PC-9 (cell line): ENCODE data around the gene CRHR2. TPM values are rescaled to one million over a fixed set of nuclear protein-coding genes. Genes with fewer than 3 reads are reported as not detected.

Experiments
- BruUV-seq: library from RNA; stranded (reverse); fragments of 400-500 nt; replicated peaks from 2 replicates; lab custom pipeline; 2021; lab: Mats Ljungman, UMichigan
- CTCF ChIA-PET: fragments of 300-600 bp; sonication (Branson Sonifier 250); formaldehyde crosslinking; loops from one replicate; lab custom pipeline; 2022; ENCODE audit warnings: antibody characterized with exemption; lab: Charles Lee
- POLR2A ChIA-PET: fragments of 300-600 bp; sonication (Branson Sonifier 250); formaldehyde crosslinking; loops from one replicate; lab custom pipeline; 2022; ENCODE audit warnings: antibody characterized with exemption; ENCODE audit not compliant: unreplicated experiment; lab: Charles Lee
- DNase-seq, 2 experiments: peaks; one replicate each; pipeline versions ENCODE4 v3.0.0 to v3.0.0-alpha.2; 2015 to 2022; ENCODE audit warnings: mixed read lengths in 1 of 2
- H2AFZ ChIP-seq: fragments of 200-600 bp; sonication (generic); 2 replicates; pipeline ENCODE4 v1.8.1; 2017; ENCODE audit warnings: antibody characterized with exemption
- H3F3A ChIP-seq: fragments of 200-600 bp; sonication (generic); 2 replicates; pipeline ENCODE4 v1.8.1; 2017; ENCODE audit warnings: antibody characterized with exemption, mild to moderate bottlenecking, low read depth; ENCODE audit not compliant: insufficient read depth
- H3K27ac ChIP-seq: fragments of 200-600 bp; sonication (generic); 2 replicates; pipeline ENCODE4 v1.6.1; 2016; ENCODE audit warnings: mixed run types
- H3K27me3 ChIP-seq: fragments of 200-600 bp; sonication (generic); 2 replicates; pipeline ENCODE4 v1.6.1; 2016; ENCODE audit warnings: low read depth, mixed run types; ENCODE audit not compliant: insufficient read depth
- H3K36me3 ChIP-seq: fragments of 200-600 bp; sonication (generic); 2 replicates; pipeline ENCODE4 v1.6.1; 2016; ENCODE audit warnings: low read depth, mixed run types
- H3K4me1 ChIP-seq: fragments of 200-600 bp; sonication (generic); replicated peaks from 2 replicates; pipeline ENCODE4 v1.6.1; 2016; ENCODE audit warnings: mixed run types; ENCODE audit not compliant: insufficient read depth
- H3K4me2 ChIP-seq: fragments of 200-600 bp; sonication (generic); 2 replicates; pipeline ENCODE4 v1.6.1; 2017; ENCODE audit warnings: mixed run types
- H3K4me3 ChIP-seq: fragments of 200-600 bp; sonication (generic); 2 replicates; pipeline ENCODE4 v1.6.1; 2016; ENCODE audit warnings: mixed run types
- H3K79me2 ChIP-seq: fragments of 200-600 bp; sonication (generic); 2 replicates; pipeline ENCODE4 v1.6.1; 2017; ENCODE audit warnings: low read depth, mixed run types
- H3K9me2 ChIP-seq: fragments of 200-600 bp; sonication (generic); 2 replicates; pipeline ENCODE4 v1.8.1; 2017; ENCODE audit warnings: mild to moderate bottlenecking; ENCODE audit not compliant: insufficient read depth
- H3K9me3 ChIP-seq: fragments of 200-600 bp; sonication (generic); 2 replicates; pipeline ENCODE4 v1.8.1; 2016; ENCODE audit warnings: low read depth; ENCODE audit not compliant: insufficient read depth
- H4K20me1 ChIP-seq: fragments of 200-600 bp; sonication (generic); 2 replicates; pipeline ENCODE4 v1.8.1; 2017; ENCODE audit not compliant: insufficient read depth
- CTCF ChIP-seq: fragments of 200-600 bp; sonication (generic); conservative IDR thresholded peaks from 2 replicates; pipeline ENCODE4 v1.6.1; 2017; ENCODE audit warnings: mixed run types, antibody characterized with exemption, mild to moderate bottlenecking, moderate library complexity
- EZH2 ChIP-seq: fragments of 200-600 bp; sonication (generic); IDR thresholded peaks from 2 replicates; pipeline ENCODE4 v1.8.0; 2017; ENCODE audit warnings: antibody characterized with exemption, low read depth
- intact Hi-C: fragments of 100-400 bp; cut with micrococcal nuclease; formaldehyde crosslinking; loops from one replicate; pipeline ENCODE4 v1.10.0; 2022; ENCODE audit not compliant: unreplicated experiment
- total RNA-seq: library from RNA; stranded (reverse); gene quantifications from 2 replicates; pipeline ENCODE4 v1.2.3, GENCODE V29; 2021

Gene CRHR2
- total RNA-seq, 1 experiment from 2014 or later: not detected

DNA sequence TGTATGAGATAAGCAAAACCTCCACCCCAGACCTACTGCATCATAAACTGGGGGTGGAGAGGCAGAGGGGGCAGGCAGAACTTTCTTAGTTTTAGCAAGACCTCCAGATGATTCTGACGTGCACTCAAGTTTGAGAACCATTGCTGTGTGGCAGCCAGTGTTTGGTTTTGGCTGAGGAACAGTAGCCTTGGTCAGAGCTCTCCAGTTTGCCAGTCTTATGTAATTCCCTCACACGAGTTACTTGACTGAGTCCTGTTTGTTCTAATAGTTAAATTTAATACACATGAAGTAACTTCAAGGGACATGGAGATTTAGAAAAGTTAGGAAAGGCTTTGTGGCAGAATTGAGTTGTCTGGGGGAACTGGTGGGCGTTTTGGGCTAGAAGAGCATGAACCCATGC, 49.0 kb downstream of the CRHR2 start:
- Histone ChIP-seq H3K27ac (no peak overlapping the region), H3K4me1 (no peaks in the 10 kb centered on the region), H4K20me1 (peaks cover 79% of the 10 kb centered on the region), H3K4me3 (no peak overlapping the region), H3F3A (peaks cover 42% of the 10 kb centered on the region), H3K79me2 (no peaks in the 10 kb centered on the region), H3K9me2 (no peaks in the 10 kb centered on the region), H3K4me2 (no peak overlapping the region), H3K9me3 (no peaks in the 10 kb centered on the region), H3K27me3 (no peaks in the 10 kb centered on the region), H2AFZ (no peak overlapping the region), H3K36me3 (peaks cover 77% of the 10 kb centered on the region)
- intact Hi-C loops: no loop called here
- TF ChIP-seq EZH2: no peak
- TF ChIP-seq CTCF: no peak
- ChIA-PET POLR2A (interaction anchor here (0.6 kb wide), 1 partner anchor 19 kb away, joined by 4 read pairs; no protein-coding TSS in a partner anchor), CTCF (no interaction called here)
- no TSS peak for BruUV-seq
- no peak for DNase-seq

GRCh38 chr7:30630986-30631385, 51.3 kb downstream of the CRHR2 start:
- TF ChIP-seq EZH2 (no peak), CTCF (no peak)
- H3K9me3 ChIP-seq: no peaks in the 10 kb centered on the region
- H3K9me2 ChIP-seq: no peaks in the 10 kb centered on the region
- no peak overlapping the region for H3K4me3 ChIP-seq
- no peaks in the 10 kb centered on the region for H3K4me1 ChIP-seq
- BruUV-seq: no TSS peak
- ChIA-PET POLR2A (interaction anchor here (0.5 kb wide), 1 partner anchor 290 kb away, joined by 3 read pairs; no protein-coding TSS in a partner anchor), CTCF (no interaction called here)
- no peak for DNase-seq
- H3K4me2 ChIP-seq: no peak overlapping the region
- H2AFZ ChIP-seq: no peak overlapping the region
- no peaks in the 10 kb centered on the region for H3K79me2 ChIP-seq
- H3K27me3 ChIP-seq: no peaks in the 10 kb centered on the region
- H3K36me3 ChIP-seq: peaks cover 97% of the 10 kb centered on the region
- peaks cover 45% of the 10 kb centered on the region; the same call in 1 of the 2 replicates for H3F3A ChIP-seq
- peaks cover 96% of the 10 kb centered on the region for H4K20me1 ChIP-seq
- no peak overlapping the region for H3K27ac ChIP-seq
- intact Hi-C loops: no loop called here

DNA sequence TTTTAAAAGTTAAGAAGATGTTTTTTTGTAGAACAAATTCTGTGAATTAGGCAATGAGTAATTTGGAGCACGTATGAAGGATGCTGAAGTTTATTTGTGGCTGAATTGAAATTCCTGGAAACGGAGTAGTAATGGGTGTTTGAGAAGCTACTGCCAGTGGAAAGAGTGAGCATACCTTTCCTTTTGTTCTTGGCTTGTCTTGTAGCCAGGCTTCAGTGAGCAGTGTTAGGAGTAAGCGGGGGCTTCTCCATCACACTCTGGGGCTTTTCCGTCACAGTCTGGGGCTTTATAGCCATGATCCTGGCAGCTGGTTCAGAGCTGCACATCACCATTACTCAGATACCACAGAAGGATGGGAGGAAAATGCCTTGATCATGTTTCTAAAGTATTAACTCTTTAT, 55.2 kb downstream of the CRHR2 start:
- no peaks in the 10 kb centered on the region for H3K9me3 ChIP-seq

More for the DNA sequence above, 55.2 kb downstream of the CRHR2 start:
- BruUV-seq: no TSS peak
- Histone ChIP-seq H3K36me3 (peaks cover 95% of the 10 kb centered on the region), H3K9me2 (no peaks in the 10 kb centered on the region), H3F3A (peaks cover 31% of the 10 kb centered on the region), H2AFZ (no peak overlapping the region), H4K20me1 (peaks cover 98% of the 10 kb centered on the region), H3K27ac (no peak overlapping the region), H3K79me2 (0 out of 2 replicates have a peak, but pooled peaks cover 4% of the 10 kb centered on the region), H3K4me2 (no peak overlapping the region), H3K4me1 (no peaks in the 10 kb centered on the region), H3K4me3 (no peak overlapping the region), H3K27me3 (no peaks in the 10 kb centered on the region)
- TF ChIP-seq CTCF (no peak), EZH2 (no peak)
- ChIA-PET POLR2A (interaction anchor here (0.7 kb wide), 1 partner anchor 1326 kb away, joined by 6 read pairs; no protein-coding TSS in a partner anchor), CTCF (no interaction called here)
- intact Hi-C loops: no loop called here
- no peak for DNase-seq
